Tibial nerve (tissue), 4 donors: ENCODE results near the gene PAFAH1B1. TPM values are rescaled to one million over a fixed set of nuclear protein-coding genes. Genes with fewer than 3 reads are reported as not detected.
A peak's percentile ranks its signal among the peaks of the same experiment; 100 is the strongest.

Experiments used
- DNase-seq, 2 donors: peaks; one replicate each; pipeline ENCODE4 v3.0.0-alpha.2; 2019; ENCODE audit warnings: low spot score in 2 of 2
- H3K27ac ChIP-seq, 4 donors: fragments of 200-600 bp; sonication (generic) in 3 of 4; one replicate each; pipeline ENCODE4 v1.5.1; 2017 to 2019; ENCODE audit warnings: mild to moderate bottlenecking in 1 of 4
- H3K27me3 ChIP-seq, 2 donors: fragments of 200-600 bp; sonication (generic) in 1 of 2; one replicate each; pipeline versions ENCODE4 v1.5.1 to v1.6.0; 2017 to 2019
- H3K36me3 ChIP-seq, 3 donors: fragments of 200-600 bp; sonication (generic); one replicate each; pipeline ENCODE4 v1.5.1; 2018 to 2019
- H3K4me1 ChIP-seq, 4 donors: fragments of 200-600 bp; sonication (generic) in 3 of 4; one replicate each; pipeline ENCODE4 v1.5.1; 2017 to 2019
- H3K4me3 ChIP-seq, 4 donors: fragments of 200-600 bp; sonication (generic) in 3 of 4; one replicate each; pipeline ENCODE4 v1.5.1; 2017 to 2019; ENCODE audit warnings: mild to moderate bottlenecking in 1 of 4, moderate library complexity in 1 of 4
- H3K9me3 ChIP-seq, 4 donors: fragments of 200-600 bp; sonication (generic) in 3 of 4; one replicate each; pipeline ENCODE4 v1.5.1; 2017 to 2019
- EP300 ChIP-seq, 2 donors: sonication (generic); formaldehyde crosslinking; IDR thresholded peaks; one replicate each; pipeline ENCODE4 v1.6.1; 2017; ENCODE audit warnings: antibody characterized with exemption in 2 of 2, mild to moderate bottlenecking in 1 of 2
- POLR2A ChIP-seq, 2 donors: fragments of 450-650 bp; IDR thresholded peaks; one replicate each; pipeline ENCODE4 v1.6.1; 2017; ENCODE audit warnings: antibody characterized with exemption in 2 of 2, mild to moderate bottlenecking in 2 of 2, moderate library complexity in 2 of 2
- WGBS, 2 donors: methylation state at CpG; one replicate each; pipeline ENCODE4 v1.1.5; 2018; 5-methylcytosine and 5-hydroxymethylcytosine counted together
- total RNA-seq, 4 donors: library from RNA; depleted of rRNA; stranded (reverse); fragments of >200 nt; gene quantifications; one replicate each; pipeline ENCODE4 v1.1.0, GENCODE V29; 2016
- TF ChIP-seq, protein P1 (sequence below), 5 experiments: fragments of 200-600 bp in 3 of 5; fragments of 450-650 bp in 2 of 5; sonication (generic) in 3 of 5; IDR thresholded peaks; one replicate each; pipeline ENCODE4 v1.5.1; 2016 to 2019; ENCODE audit warnings: antibody characterized with exemption in 5 of 5, mild to moderate bottlenecking in 3 of 5, moderate library complexity in 2 of 5

PAFAH1B1 gene
- total RNA-seq, 4 donors from 2014 or later = 105 to 185 (median 139) TPM

GRCh38 chr17:2709183-2709661 is 115.8 kb downstream of the PAFAH1B1 start:
- 57 to 58% methylated on average over 10 of the region's 10 CpGs for WGBS, 2 donors
- H3K36me3 ChIP-seq = peaks cover 0 to 6% (median 0%) of the 10 kb centered on the region in 3 donors
- peak overlapping the region in 2 of 4 donors; percentile 11 to 20 for H3K4me3 ChIP-seq
- H3K4me1 ChIP-seq = peaks cover 0 to 58% (median 48%) of the 10 kb centered on the region in 4 donors
- H3K27me3 ChIP-seq = no peaks in the 10 kb centered on the region
- no peaks in the 10 kb centered on the region for H3K9me3 ChIP-seq
- no peak for DNase-seq
- H3K27ac ChIP-seq = peak overlapping the region in 3 of 4 donors; percentile 60 to 84 (median 80)
- TF ChIP-seq POLR2A (IDR thresholded peaks at IDR 0.05) (no peak), EP300 (IDR thresholded peaks at IDR 0.05) (no peak)
- TF ChIP-seq, protein P1, sequence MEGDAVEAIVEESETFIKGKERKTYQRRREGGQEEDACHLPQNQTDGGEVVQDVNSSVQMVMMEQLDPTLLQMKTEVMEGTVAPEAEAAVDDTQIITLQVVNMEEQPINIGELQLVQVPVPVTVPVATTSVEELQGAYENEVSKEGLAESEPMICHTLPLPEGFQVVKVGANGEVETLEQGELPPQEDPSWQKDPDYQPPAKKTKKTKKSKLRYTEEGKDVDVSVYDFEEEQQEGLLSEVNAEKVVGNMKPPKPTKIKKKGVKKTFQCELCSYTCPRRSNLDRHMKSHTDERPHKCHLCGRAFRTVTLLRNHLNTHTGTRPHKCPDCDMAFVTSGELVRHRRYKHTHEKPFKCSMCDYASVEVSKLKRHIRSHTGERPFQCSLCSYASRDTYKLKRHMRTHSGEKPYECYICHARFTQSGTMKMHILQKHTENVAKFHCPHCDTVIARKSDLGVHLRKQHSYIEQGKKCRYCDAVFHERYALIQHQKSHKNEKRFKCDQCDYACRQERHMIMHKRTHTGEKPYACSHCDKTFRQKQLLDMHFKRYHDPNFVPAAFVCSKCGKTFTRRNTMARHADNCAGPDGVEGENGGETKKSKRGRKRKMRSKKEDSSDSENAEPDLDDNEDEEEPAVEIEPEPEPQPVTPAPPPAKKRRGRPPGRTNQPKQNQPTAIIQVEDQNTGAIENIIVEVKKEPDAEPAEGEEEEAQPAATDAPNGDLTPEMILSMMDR (IDR thresholded peaks at IDR 0.05) = no peak

DNA sequence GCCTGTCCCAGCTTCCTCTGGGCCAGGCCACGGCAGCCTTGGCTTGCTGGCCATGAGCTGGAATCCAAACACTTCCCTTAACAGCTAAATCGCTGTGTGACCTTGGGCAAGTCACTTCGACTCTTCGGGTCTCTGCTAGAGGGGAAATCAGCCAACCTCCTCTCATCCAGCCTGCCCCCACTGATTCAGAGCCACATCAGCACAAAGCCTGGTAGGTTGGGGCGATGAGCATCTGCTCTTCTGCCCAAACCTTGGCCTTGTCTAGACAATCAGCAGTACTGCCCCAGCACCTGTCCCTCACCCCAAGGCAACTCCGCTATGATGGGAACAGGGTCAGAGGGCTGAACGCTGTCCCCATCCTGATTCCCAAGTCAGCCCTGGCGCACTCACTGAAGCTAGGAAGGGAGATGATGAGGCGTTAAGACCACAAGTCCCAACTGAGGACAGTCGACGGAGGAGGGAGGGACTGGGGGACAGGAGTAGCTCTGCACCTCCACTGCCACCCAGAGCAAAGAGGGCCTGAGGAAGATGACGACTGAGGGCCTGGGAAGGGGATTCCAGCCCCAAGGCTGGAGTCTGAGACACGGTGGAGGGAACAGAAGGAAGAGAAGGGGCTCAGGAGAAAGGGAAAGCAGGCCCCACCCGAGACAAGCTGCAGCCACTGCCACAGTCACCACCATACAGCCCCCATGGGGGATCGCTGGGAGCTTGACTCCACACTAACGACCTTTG is 116.8 kb downstream of the PAFAH1B1 start:
- peak overlapping the region; percentile 65 to 97 (median 76) for H3K4me3 ChIP-seq
- 45 to 46% methylated on average over 15 to 16 of the region's 16 CpGs for WGBS, 2 donors
- TF ChIP-seq EP300 (IDR thresholded peaks at IDR 0.05) (no peak), POLR2A (IDR thresholded peaks at IDR 0.05) (no peak)
- TF ChIP-seq, protein P1 (IDR thresholded peaks at IDR 0.05) = no peak
- no peaks in the 10 kb centered on the region for H3K27me3 ChIP-seq
- no peaks in the 10 kb centered on the region for H3K9me3 ChIP-seq
- H3K4me1 ChIP-seq = peaks cover 0 to 58% (median 48%) of the 10 kb centered on the region in 4 donors
- DNase-seq = no peak
- H3K36me3 ChIP-seq = no peaks in the 10 kb centered on the region
- peak overlapping the region in 3 of 4 donors; percentile 25 to 84 (median 80) for H3K27ac ChIP-seq

- Histone ChIP-seq H3K27ac (peak overlapping the region in 3 of 4 donors; percentile 25 to 84 (median 80)), H3K27me3 (no peaks in the 10 kb centered on the region), H3K9me3 (no peaks in the 10 kb centered on the region), H3K36me3 (no peaks in the 10 kb centered on the region), H3K4me3 (peak overlapping the region; percentile 65 to 97 (median 76)), H3K4me1 (peaks cover 0 to 58% (median 48%) of the 10 kb centered on the region in 4 donors)
- no peak for DNase-seq
- 2 to 3% methylated on average over 24 to 32 of the region's 82 CpGs for WGBS, 2 donors
- TF ChIP-seq EP300 (IDR thresholded peaks at IDR 0.05) (no peak), POLR2A (IDR thresholded peaks at IDR 0.05) (no peak)
- TF ChIP-seq, protein P1 (IDR thresholded peaks at IDR 0.05) = no peak
Measured at GRCh38 chr17:2710803-2711607, 117.6 kb downstream of the PAFAH1B1 start.

DNA sequence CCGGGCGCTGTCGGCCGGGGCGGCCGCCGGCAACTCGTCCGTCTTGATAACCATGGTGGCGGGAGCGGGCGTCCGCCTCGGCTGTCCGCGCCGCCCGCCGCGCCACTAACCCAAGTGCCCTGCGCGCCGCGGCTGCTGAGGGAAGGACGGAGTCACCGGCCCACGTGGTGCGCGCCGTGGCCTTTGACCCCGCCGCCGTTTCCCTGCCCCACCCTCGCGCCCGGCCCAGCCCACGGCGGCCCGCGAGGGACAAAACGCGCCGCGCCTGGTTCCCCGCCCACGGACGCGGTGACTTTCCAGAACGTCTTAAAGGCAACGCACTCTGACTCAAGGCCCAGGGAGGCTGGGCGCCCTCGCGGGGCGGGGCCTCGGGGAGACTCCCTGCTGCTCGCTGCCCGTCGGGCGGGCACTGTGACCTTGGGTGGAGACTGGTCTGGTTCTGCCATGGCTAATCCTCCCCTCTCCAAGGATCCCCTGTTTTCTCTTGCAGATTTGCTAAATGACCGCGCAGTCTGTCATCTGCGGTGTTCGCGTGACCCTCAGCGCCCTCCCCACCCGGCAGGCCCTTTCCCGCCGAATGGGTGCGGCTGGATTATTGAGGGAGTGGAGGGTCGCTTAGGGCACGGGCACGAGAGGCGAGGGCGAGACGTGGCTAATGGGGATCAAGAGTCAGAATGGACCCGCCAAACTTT is 118.3 kb downstream of the PAFAH1B1 start, which contains the start of gene CLUH:
CLUH (minus strand) TSS at position 157 of the 692 bp plus-strand sequence; CDS start at position 54, 103 bp downstream.
- Histone ChIP-seq H3K4me1 (peaks cover 0 to 50% (median 48%) of the 10 kb centered on the region in 4 donors), H3K27me3 (no peaks in the 10 kb centered on the region), H3K4me3 (peak within 1 kb of the TSS; percentile 65 to 97 (median 76)), H3K9me3 (no peaks in the 10 kb centered on the region), H3K27ac (peak within 1 kb of the TSS; percentile 44 to 85 (median 82)), H3K36me3 (no peaks in the 10 kb centered on the region)
- 0 to 1% methylated on average over 27 to 58 of the region's 76 CpGs for WGBS, 2 donors
- TF ChIP-seq EP300 (IDR thresholded peaks at IDR 0.05) (peak; percentile 89 to 98), POLR2A (IDR thresholded peaks at IDR 0.05) (peak; percentile 21 to 64)
- TF ChIP-seq, protein P1 (IDR thresholded peaks at IDR 0.05) = peak in 1 of 5 experiments; percentile 72
- peak; percentile 91 to 94 for DNase-seq
